Stimulated activated CD8-positive, alpha-beta memory T cell treated with anti-CD3 and anti-CD28 coated beads, Interleukin-15, amount 100 ng/mL, for 48 hours (primary cell): ENCODE measurements around the gene SPRR5.

Experiments used
- DNase-seq, 2 donors: peaks; one replicate each; pipeline ENCODE4 v3.0.0-alpha.2; 2020; ENCODE audit warnings: low read depth in 2 of 2

The SPRR5 gene

DNA sequence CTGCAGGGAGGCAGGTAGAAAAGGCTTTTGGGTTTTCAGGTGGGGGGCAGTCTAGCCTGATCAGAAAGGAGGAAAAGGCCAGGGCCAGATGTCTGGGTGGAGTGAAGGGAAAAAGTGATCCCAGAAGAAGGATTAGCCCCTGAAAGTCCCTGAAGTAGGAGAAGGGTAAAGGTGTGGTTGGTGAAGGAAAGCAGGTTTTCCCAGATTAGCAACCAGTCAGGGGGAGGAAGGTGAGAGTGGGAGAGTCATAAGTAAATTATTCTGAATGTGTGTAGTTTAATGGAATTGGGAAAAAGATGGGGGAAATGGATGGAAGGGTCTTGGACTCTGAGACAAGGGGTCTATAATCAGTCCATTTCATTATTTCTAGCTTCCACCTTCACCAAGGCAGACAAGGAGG, 36.2 kb downstream of the SPRR5 start:
- no peak for DNase-seq

DNA sequence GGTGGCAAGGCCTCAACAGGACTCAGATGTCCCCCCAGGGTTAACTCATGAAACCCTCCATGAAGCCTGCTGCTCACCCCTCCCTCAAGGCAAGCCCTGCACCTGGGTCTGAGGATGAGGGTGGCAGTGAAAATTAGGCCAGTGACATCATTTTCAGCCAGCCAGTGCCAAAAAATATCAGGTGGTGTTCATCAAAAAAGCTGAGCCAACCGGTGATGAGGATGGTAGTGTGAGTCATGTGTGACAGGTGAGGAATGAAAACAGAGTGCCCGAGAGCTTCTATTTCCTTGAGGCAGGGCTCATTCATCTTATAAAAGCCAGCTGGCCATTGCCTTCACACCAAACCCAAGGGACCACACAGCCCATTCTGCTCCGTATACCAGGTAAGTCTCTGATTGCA, 36.7 kb downstream of the SPRR5 start, which contains the start of gene SPRR1A:
SPRR1A (plus strand) TSS at position 339 of the 400 bp plus-strand sequence. CDS start 1,150 bp downstream, outside the sequence.
- no peak for DNase-seq

DNA sequence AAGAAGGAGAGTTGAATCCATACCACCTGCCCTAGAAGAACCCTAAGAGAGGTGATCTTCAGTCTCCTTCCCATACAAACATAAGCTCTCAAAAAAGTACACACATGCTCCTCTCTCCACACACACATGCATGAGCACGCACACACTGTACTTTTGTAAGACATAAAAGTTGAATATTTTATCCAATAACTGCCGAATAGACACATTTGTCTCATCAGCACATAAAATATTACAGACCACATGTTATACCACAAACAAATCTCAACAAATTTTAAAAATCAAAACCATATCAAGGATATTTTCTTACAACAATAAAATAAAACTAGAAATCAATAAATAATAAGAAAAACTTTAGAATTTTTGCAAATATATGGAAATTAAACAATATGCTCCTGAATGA, 39.6 kb downstream of the SPRR5 start:
- DNase-seq: no peak

GRCh38 chr1:152993186-152993585, 46.2 kb downstream of the SPRR5 start:
- no peak for DNase-seq

GRCh38 chr1:152995842-152996241, 48.8 kb downstream of the SPRR5 start:
- DNase-seq: no peak

DNA sequence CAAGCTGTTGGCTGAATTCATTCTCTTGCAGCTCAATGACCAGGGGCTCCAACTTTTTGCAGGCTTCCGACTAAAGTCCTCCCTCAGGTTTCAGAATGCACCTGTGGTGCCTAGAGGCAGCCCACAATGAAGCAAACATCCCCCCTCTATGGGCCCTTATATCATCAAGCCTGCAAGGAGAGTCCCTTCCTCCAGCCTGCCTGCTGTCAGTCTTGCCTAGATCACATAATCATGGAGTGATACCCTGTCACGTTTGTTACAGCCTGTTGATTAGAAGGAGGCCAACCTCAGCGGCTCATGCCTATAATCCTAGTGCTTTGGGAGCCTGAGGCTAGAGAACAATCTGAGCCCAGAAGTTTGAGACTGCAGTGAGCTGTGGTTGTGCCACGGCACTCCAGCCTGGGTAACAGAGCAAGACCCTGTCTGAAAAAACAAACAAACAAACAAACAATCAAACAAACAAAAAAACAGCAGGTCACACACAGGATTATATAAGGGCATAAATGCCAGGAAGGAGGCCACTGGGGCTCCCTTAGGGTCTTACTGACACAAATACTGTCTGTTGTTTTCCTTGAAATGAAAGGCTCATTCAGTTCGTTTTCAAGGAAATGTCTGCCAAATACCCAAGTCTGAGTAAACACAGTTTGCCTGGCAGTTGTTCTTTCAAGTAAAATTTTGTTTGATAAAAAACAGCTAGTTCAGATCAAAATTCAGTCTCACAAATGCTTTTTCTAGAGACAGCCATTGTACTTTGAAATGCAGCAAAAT, 49.8 kb downstream of the SPRR5 start:
- DNase-seq: no peak

DNA sequence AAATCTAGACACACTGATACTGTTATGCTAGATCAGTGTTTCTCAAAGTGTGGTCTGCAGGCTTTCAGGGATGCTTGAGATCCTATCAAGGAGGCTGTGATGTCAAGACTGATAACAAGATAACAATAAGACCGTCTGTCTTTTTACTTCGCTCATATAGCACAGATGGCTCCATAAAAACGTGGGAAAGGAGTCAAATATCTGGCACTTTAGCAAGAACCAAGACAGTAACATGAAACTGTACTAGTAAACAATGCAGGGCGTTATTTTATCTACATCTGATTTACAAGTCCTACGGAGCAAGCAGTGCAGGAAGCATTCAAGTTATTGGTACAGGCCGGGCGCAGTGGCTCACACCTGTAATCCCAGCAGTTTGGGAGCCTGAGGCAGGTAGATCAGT, 50.9 kb downstream of the SPRR5 start:
- no peak for DNase-seq

- no peak for DNase-seq
Observed at GRCh38 chr1:152998476-152998875, 51.5 kb downstream of the SPRR5 start.
